HepG2 (cell line): ENCODE data around the gene CTNNBIP1. TPM values are rescaled to one million over a fixed set of nuclear protein-coding genes. Genes with fewer than 3 reads are reported as not detected.
A peak's percentile ranks its signal among the peaks of the same experiment; 100 is the strongest.

ENCODE experiments used
- ATAC-seq: fragments of 200-7000 bp; cut with Tn5 transposase; 3 replicates; pipeline ENCODE4 v1.9.1; 2020; ENCODE audit warnings: mild to moderate bottlenecking, moderate library complexity
- BruUV-seq: library from RNA; stranded (reverse); fragments of 400-500 nt; replicated peaks from 2 replicates; lab custom pipeline; 2021; lab: Mats Ljungman, UMichigan
- CTCF ChIA-PET: fragments of 300-600 bp; formaldehyde crosslinking; extraction: SDS; loops from one replicate; lab custom pipeline; 2021; ENCODE audit warnings: low total read pairs, inconsistent platforms, low intra/inter-chr PET ratio; lab: Yijun Ruan, JAX
- POLR2A ChIA-PET: fragments of 350-600 bp; sonication (Branson Sonifier 250); formaldehyde crosslinking; loops from one replicate; lab custom pipeline; 2020; ENCODE audit warnings: antibody characterized with exemption, inconsistent platforms; lab: Yijun Ruan, JAX
- DNase-seq: peaks from one replicate; pipeline ENCODE4 v3.0.0-alpha.2; 2015; ENCODE audit warnings: low spot score
- FAIRE-seq: peaks from 3 replicates; lab custom pipeline; 2011; peaks lifted over from hg19 to GRCh38; lab: Jason Lieb, UNC
- H2AFZ ChIP-seq: one replicate; pipeline ENCODE4 v1.6.1; 2011; ENCODE audit warnings: low read length, inconsistent platforms
- H3K27ac ChIP-seq: fragments of 300-600 bp; 3 replicates; pipeline ENCODE4 v1.8.0; 2011; ENCODE audit warnings: mixed run types, mild to moderate bottlenecking, mixed read lengths, low read length, inconsistent platforms; ENCODE audit not compliant: insufficient read depth; ENCODE audit errors: extremely low read length
- H3K27me3 ChIP-seq, 2 experiments: fragments of 200-600 bp in 1 of 2; 2 replicates in 1 of 2; 3 replicates in 1 of 2; pipeline versions ENCODE4 v1.6.0 to v1.8.0; 2011; ENCODE audit warnings: low read length in 2 of 2, mild to moderate bottlenecking in 2 of 2, moderate library complexity in 2 of 2, inconsistent platforms in 1 of 2; ENCODE audit not compliant: insufficient read depth in 2 of 2, control insufficient read depth in 1 of 2
- H3K36me3 ChIP-seq, 2 experiments: fragments of 200-600 bp in 1 of 2; replicated peaks in 1 of 2; 2 replicates in 1 of 2; 3 replicates in 1 of 2; pipeline versions ENCODE4 v1.5.1 to v1.8.0; 2011; ENCODE audit warnings: low read length in 2 of 2, inconsistent platforms in 1 of 2; ENCODE audit not compliant: insufficient read depth in 2 of 2, control insufficient read depth in 1 of 2
- H3K4me1 ChIP-seq: 2 replicates; pipeline ENCODE4 v1.5.1; 2012; ENCODE audit warnings: low read length, inconsistent platforms; ENCODE audit not compliant: insufficient read depth
- H3K4me2 ChIP-seq: 2 replicates; pipeline ENCODE4 v1.6.0; 2011; ENCODE audit warnings: low read depth, low read length, inconsistent platforms
- H3K4me3 ChIP-seq, 3 experiments: fragments of 200-600 bp in 1 of 3; sonication (generic), shearing (Covaris generic) in 1 of 3; replicated peaks in 1 of 3; 2 replicates each; pipeline ENCODE4 v1.5.1; 2011 to 2016; ENCODE audit warnings: low read length in 3 of 3, inconsistent platforms in 2 of 3, low read depth in 2 of 3, mild to moderate bottlenecking in 2 of 3, control low read depth in 1 of 3, mixed read lengths in 1 of 3; ENCODE audit not compliant: insufficient read depth in 1 of 3
- H3K79me2 ChIP-seq: one replicate; pipeline ENCODE4 v1.6.1; 2011; ENCODE audit warnings: low read length, inconsistent platforms; ENCODE audit not compliant: insufficient read depth
- H3K9ac ChIP-seq: 2 replicates; pipeline ENCODE4 v1.6.0; 2011; ENCODE audit warnings: mild to moderate bottlenecking, low read depth, low read length, inconsistent platforms; ENCODE audit not compliant: insufficient read depth
- H3K9me3 ChIP-seq: 2 replicates; pipeline ENCODE4 v1.5.1; 2012; ENCODE audit warnings: mild to moderate bottlenecking, low read length
- H4K20me1 ChIP-seq: 2 replicates; pipeline ENCODE4 v1.6.0; 2011; ENCODE audit warnings: inconsistent platforms, mild to moderate bottlenecking, low read length, moderate library complexity; ENCODE audit not compliant: insufficient read depth
- E2F5 ChIP-seq: sonication (generic); formaldehyde crosslinking; conservative IDR thresholded peaks from 2 replicates; pipeline ENCODE4 v1.4.0; 2020; ENCODE audit warnings: missing genetic modification reagents
- FOXA1 ChIP-seq, 2 experiments: fragments of 450-650 bp in 1 of 2; sonication (generic) in 1 of 2; formaldehyde crosslinking in 1 of 2; IDR thresholded peaks; 2 replicates each; pipeline versions ENCODE4 v1.4.0 to v1.6.1; 2016 to 2020; ENCODE audit warnings: missing genetic modification reagents in 1 of 2
- WGBS: methylation state at CpG from one replicate; pipeline ENCODE4 v1.1.6; 2017; ENCODE audit warnings: low lambda C conversion rate; 5-methylcytosine and 5-hydroxymethylcytosine counted together
- in situ Hi-C: cut with HindIII; loops from 2 replicates; pipeline ENCODE4 v1.10.0; 2017; ENCODE audit warnings: low pct_unique_long_range_greater_than_20kb; ENCODE audit not compliant: extremely low pct_ligation_motif_present
- intact Hi-C: fragments of 100-400 bp; cut with micrococcal nuclease; formaldehyde crosslinking; loops from one replicate; pipeline ENCODE4 v1.10.0; 2022; ENCODE audit not compliant: unreplicated experiment
- polyA plus RNA-seq, 8 experiments: library from polyadenylated mRNA; depleted of rRNA in 3 of 8; stranded (reverse) in 7 of 8; unstranded in 1 of 8; fragments of >200 nt; fragmentation: Illumina TruSeq in 4 of 8; extraction: Trizol in 4 of 8; gene quantifications; 2 replicates each; pipeline versions ENCODE4 v1.2.1 to v1.2.3, GENCODE V29; 2011 to 2016; ENCODE audit warnings: low read depth in 4 of 8, missing spikeins in 1 of 8, mixed read lengths in 1 of 8; ENCODE audit not compliant: insufficient read depth in 1 of 8
- total RNA-seq, 5 experiments: library from RNA; depleted of rRNA; stranded (reverse); fragments of >200 nt; fragmentation: Illumina TruSeq; extraction: Trizol; gene quantifications; 2 replicates each; pipeline ENCODE4 v1.2.3, GENCODE V29; 2016; ENCODE audit warnings: low read depth in 1 of 5
- TF ChIP-seq, protein P1 (sequence below): sonication (generic); formaldehyde crosslinking; IDR thresholded peaks from 2 replicates; pipeline ENCODE4 v1.4.0; 2020; ENCODE audit warnings: missing genetic modification reagents
- TF ChIP-seq, protein P2 (sequence below): sonication (generic); formaldehyde crosslinking; IDR thresholded peaks from 2 replicates; pipeline ENCODE4 v1.9.0; 2021; ENCODE audit warnings: missing genetic modification reagents, borderline replicate concordance
- TF ChIP-seq, protein P3 (sequence below): sonication (generic); formaldehyde crosslinking; IDR thresholded peaks from 2 replicates; pipeline ENCODE4 v1.8.1; 2023; ENCODE audit warnings: mild to moderate bottlenecking, missing genetic modification reagents

Gene CTNNBIP1
- total and polyA plus RNA-seq, 2 of the 13 experiments (the other 11 are each of a cell fraction or from before 2014, with no cell fraction given) = 71.7 to 83.0 TPM

- no peaks in the 10 kb centered on the region for H3K27me3 ChIP-seq
- no peak overlapping the region for H3K4me2 ChIP-seq
- intact Hi-C loops (no loop called here), in situ Hi-C loops (no loop called here)
- no peak for TF ChIP-seq E2F5 (CRISPR knock-in tag)
- TF ChIP-seq, protein P1, sequence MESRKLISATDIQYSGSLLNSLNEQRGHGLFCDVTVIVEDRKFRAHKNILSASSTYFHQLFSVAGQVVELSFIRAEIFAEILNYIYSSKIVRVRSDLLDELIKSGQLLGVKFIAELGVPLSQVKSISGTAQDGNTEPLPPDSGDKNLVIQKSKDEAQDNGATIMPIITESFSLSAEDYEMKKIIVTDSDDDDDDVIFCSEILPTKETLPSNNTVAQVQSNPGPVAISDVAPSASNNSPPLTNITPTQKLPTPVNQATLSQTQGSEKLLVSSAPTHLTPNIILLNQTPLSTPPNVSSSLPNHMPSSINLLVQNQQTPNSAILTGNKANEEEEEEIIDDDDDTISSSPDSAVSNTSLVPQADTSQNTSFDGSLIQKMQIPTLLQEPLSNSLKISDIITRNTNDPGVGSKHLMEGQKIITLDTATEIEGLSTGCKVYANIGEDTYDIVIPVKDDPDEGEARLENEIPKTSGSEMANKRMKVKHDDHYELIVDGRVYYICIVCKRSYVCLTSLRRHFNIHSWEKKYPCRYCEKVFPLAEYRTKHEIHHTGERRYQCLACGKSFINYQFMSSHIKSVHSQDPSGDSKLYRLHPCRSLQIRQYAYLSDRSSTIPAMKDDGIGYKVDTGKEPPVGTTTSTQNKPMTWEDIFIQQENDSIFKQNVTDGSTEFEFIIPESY (CRISPR knock-in tag) = peak; percentile 52
- no peaks in the 10 kb centered on the region for H3K4me1 ChIP-seq
- no peak; the same call in 1 of the 3 replicates for ATAC-seq
- FAIRE-seq = no peak
- H2AFZ ChIP-seq = no peak overlapping the region
- CTCF ChIA-PET = no interaction called here
- no peaks in the 10 kb centered on the region for H3K9me3 ChIP-seq
- H3K36me3 ChIP-seq = peaks cover 14 to 26% of the 10 kb centered on the region in 2 experiments
- no peak for DNase-seq
- no TSS peak for BruUV-seq
- POLR2A ChIA-PET = no interaction called here
- WGBS = 100% methylated on average over 3 of the region's 8 CpGs
- no peaks in the 10 kb centered on the region for H3K79me2 ChIP-seq
- no peak overlapping the region for H3K27ac ChIP-seq
- H3K4me3 ChIP-seq = no peak overlapping the region
- H4K20me1 ChIP-seq = no peaks in the 10 kb centered on the region
- no peak overlapping the region for H3K9ac ChIP-seq
Measured at GRCh38 chr1:9861360-9861759, 48.7 kb downstream of the CTNNBIP1 start.

DNA sequence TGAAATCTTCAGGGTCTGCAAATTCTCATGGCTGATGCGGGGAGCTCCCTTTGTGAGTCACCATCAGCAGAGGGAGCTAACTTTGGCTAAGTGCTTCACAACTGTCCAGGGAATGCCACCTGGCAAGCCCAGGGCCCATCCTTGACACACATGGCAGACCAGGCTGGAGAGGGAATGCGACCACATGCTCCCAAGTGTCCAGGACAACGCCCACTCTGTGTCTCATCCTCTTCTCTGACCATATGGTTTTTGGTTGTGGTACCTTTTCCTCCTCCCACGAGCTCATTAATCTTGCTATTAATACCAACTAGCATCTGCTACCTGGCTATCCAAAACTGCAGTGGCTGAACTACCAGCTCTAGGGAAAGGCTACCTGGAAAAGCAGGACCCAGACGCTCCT, 49.2 kb downstream of the CTNNBIP1 start:
- intact Hi-C loops = no loop called here
- TF ChIP-seq, protein P2, sequence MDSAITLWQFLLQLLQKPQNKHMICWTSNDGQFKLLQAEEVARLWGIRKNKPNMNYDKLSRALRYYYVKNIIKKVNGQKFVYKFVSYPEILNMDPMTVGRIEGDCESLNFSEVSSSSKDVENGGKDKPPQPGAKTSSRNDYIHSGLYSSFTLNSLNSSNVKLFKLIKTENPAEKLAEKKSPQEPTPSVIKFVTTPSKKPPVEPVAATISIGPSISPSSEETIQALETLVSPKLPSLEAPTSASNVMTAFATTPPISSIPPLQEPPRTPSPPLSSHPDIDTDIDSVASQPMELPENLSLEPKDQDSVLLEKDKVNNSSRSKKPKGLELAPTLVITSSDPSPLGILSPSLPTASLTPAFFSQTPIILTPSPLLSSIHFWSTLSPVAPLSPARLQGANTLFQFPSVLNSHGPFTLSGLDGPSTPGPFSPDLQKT = no peak
- TF ChIP-seq FOXA1 (IDR thresholded peaks at IDR 0.05) (no peak), FOXA1 (CRISPR knock-in tag; IDR thresholded peaks at IDR 0.05) (no peak)
- TF ChIP-seq, protein P3, sequence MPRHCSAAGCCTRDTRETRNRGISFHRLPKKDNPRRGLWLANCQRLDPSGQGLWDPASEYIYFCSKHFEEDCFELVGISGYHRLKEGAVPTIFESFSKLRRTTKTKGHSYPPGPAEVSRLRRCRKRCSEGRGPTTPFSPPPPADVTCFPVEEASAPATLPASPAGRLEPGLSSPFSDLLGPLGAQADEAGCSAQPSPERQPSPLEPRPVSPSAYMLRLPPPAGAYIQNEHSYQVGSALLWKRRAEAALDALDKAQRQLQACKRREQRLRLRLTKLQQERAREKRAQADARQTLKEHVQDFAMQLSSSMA (CRISPR knock-in tag) = no peak
- TF ChIP-seq, all 625 proteins: peak for 0
- FAIRE-seq = no peak

More for the DNA sequence above, 49.2 kb downstream of the CTNNBIP1 start:
- Histone ChIP-seq H3K27ac (no peak overlapping the region), H3K9me3 (no peaks in the 10 kb centered on the region), H4K20me1 (no peaks in the 10 kb centered on the region), H3K9ac (no peak overlapping the region), H3K4me2 (no peak overlapping the region), H3K4me1 (no peaks in the 10 kb centered on the region), H3K27me3 (no peaks in the 10 kb centered on the region), H3K79me2 (no peaks in the 10 kb centered on the region), H3K36me3 (peaks cover 12 to 22% of the 10 kb centered on the region in 2 experiments), H3K4me3 (no peak overlapping the region), H2AFZ (no peak overlapping the region)
- DNase-seq = no peak
- in situ Hi-C loops = no loop called here
- CTCF ChIA-PET = no interaction called here
- 94% methylated on average over 4 of the region's 5 CpGs for WGBS
- POLR2A ChIA-PET = no interaction called here
- BruUV-seq = no TSS peak
- ATAC-seq = no peak
